ENCODE results near the gene IQCH.
"Not testable (repeated sequence)": the region's sequence is repeated elsewhere in the genome, so short reads cannot be mapped to it uniquely, and the experiment has no call there.

Gene IQCH

DNA sequence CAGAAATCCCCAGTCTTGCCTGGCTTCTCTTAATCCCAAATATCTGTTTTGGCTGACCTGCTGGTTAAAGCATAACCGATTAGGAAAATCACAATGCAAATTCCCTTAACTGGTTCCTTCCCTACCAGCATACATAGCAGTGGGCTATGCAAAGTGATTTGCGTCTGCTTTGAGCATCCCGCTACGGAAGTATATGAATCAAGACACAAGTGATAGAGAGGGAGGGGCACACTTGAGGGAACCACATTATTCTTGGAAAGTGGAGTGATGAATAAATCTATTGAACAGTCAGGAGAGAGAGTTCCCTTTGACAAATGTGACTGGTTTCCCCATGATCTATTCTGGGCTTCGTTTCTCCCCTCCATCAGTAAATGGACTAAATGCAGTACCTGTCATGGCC is 146.8 kb downstream of the IQCH start:
- no peak for DNase-seq

DNA sequence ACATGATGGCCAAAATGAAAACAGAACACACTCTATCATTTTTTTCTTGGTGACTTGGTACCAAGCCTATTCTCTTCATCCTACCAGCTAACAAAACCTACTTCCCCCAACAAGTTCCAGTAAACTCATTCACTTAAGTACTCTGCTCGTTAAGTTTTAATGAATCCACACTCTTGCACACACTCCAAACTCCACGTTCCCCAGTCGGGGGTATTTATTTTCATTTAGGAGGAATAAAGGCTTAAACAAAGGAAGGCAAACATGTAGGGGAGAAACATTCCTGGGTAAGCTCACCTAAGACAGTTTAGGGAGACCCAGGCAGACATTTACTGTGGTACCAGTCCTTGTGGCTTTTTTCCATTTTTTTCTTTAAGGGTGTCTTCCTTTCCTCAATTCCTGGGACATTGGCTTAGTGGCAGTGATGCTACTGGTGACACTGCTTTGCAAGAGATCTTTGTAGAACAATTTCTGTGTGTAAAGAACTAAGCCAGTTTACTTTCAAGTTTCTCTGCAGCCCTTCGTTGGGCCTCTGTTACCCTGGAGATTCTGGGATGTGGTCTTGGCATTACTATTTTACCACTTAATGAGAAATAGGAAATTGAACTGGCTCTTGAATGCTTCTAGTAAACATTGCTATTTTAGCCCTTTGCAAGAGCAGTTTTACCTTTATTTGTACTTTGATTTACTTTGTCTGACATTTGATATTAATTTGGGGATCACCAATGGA is 149.0 kb downstream of the IQCH start:
- no peak for DNase-seq

- no peak for DNase-seq
These were observed 150.9 kb downstream of the IQCH start for GRCh38 chr15:67405208-67406191.

DNA sequence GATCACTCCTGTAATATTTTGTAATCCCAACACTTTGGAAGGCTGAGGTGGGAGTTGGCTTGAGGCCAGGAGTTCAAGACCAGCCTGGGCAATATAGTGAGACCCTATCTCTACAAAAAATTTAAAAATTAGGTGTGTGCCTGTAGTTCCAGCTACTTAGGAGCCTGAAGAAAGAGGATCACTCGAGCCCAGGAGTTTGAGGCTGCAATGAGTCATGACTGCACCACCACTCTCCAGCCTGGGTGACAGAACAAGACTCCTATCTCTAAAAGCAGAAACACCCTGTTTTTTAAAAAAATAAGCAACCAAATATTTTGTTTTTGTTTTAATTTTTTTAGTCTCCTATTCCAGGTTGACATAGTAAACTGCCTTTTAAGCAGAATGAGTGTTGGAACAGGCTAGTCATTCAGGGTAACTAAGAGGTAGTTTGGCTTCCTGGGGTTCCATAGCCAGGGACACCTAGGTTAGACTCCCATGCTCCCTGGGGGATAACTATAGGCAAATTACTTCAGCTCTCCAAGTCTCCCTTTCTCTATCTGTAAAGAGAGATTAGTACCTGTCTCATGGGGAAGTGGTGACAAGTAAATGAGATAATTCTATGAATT is 151.8 kb downstream of the IQCH start:
- no peak for DNase-seq

- no peak for DNase-seq
These were observed 153.2 kb downstream of the IQCH start for GRCh38 chr15:67407786-67408185.

DNA sequence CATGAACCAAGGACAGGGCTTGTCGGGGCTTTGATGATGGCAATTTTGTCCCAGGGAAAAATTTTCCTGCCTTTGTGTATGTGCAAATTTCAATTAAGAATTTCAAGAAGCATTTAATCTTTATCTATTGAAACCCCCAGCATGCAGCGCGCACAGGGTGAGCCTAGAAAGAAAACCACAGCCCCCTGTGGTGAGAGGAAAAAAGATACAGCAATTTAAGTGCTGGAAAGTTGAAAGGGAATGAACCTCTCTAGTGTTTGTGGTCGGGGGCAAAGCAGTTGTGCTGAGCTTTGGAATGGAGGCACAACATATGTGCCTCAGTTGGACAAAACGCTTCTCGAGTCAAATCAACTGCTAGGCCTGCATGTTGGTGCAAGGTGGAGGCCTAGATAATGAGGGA is 154.6 kb downstream of the IQCH start:
- no peak for DNase-seq

DNA sequence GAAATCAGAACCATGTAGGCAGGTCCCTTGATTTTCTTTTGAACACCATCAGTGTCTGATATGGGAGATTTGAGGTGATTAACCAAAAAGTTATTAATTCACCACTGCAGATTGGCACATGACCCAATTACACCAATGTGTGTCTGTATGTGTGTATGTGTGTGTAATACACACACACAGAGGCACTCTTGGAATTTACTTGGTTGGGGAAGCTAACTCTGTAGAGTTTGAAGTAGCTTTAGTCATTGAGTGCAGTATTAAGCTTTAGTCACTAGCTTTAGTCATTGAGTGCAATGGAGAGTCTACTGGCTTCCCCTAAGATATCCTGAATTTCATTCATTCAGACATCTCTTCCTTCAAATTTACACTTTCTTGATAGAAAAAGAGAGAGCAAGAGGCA is 156.9 kb downstream of the IQCH start:
- no peak for DNase-seq

DNA sequence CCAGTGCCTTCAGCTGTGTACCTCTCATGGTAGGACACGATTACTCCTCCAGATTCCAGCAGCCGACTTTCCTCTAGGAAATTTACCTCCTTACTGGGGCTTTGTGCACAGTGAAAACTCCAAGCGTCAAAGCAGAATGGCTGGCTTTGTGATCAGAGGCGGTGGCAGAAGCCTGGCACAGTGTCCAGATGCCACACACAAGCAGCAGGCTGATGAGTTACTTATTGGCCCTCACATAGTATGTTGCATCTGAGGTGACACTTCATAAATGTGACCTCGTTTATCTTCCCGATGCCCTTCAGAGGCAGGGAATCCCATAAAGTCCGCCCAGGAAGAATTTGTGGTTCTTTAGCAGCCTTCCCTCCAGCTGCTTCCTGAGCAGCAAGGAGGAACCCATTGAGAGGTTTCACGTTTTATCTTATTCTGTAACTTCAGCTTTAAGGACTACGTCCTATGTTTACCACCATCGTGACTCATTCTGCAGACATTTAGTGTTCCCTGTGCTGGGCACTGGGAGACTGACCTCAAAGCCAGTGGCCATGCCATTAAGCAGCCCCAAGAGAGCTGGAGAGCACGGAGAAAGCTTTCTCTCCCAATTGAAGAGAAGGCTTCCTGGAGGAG is 159.3 kb downstream of the IQCH start:
- no peak for DNase-seq

- no peak for DNase-seq
These were observed 160.6 kb downstream of the IQCH start for GRCh38 chr15:67415181-67415580.

GRCh38 chr15:67416891-67417290 is 162.3 kb downstream of the IQCH start:
- no peak for DNase-seq

- DNase-seq, result no peak
These were observed 165.1 kb downstream of the IQCH start for GRCh38 chr15:67419705-67420104.

- no peak for DNase-seq
These were observed 165.6 kb downstream of the IQCH start for GRCh38 chr15:67420137-67420536.

- no peak for DNase-seq
These were observed 166.5 kb downstream of the IQCH start for GRCh38 chr15:67421105-67421504.

GRCh38 chr15:67422296-67422695 is 167.7 kb downstream of the IQCH start:
- no peak for DNase-seq

DNA sequence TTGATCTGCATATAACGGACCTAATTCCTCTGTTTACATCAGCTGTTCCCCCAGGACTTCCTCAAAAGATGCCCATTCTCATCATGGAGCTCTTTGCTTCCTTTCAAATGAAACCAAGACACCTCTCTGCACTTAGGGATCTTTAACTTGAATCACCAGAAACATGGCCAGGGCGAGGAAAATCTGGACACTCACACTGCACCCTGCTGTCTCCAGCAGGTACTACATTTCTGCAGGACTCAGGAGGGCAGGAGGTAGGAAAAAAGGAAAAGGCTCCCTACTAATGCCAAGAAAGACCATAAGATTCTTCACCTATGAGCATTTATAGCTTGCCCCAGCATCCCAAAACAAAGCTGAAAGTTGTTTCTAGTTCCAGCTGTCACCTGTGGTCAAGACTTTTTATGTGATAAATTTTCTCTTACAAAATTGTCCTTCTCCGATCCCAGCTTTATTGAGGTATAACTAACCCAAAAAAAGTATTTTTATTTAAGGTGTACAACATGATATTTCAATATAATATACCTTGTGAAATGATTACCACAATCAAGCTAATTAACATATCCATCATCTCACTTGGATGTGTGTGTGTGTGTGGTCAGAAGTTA is 179.0 kb downstream of the IQCH start:
- no peak for DNase-seq

- not testable (repeated sequence) for DNase-seq
These were observed 182.0 kb downstream of the IQCH start for GRCh38 chr15:67436351-67437250.

GRCh38 chr15:67444100-67444499 is 189.5 kb downstream of the IQCH start:
- no peak for DNase-seq

DNA sequence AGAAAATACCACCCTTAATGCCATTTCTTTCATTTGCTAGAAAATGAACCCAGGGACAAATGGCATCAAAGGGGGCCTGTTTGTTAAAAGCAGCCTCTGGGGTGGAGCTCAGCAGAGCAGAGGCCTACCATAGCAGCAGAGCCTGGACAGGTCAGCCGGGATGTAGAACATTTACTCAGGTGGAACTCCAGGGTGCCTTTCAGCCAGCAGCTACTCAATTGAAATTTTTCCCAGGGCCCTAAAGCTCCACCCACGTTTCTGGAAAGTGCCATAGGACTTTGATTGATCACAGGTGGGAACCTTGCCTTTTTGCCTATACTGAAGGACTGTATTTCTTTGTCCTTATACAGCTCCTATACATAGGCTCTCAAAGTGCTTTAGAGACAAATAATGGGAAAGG is 191.9 kb downstream of the IQCH start:
- no peak for DNase-seq

DNA sequence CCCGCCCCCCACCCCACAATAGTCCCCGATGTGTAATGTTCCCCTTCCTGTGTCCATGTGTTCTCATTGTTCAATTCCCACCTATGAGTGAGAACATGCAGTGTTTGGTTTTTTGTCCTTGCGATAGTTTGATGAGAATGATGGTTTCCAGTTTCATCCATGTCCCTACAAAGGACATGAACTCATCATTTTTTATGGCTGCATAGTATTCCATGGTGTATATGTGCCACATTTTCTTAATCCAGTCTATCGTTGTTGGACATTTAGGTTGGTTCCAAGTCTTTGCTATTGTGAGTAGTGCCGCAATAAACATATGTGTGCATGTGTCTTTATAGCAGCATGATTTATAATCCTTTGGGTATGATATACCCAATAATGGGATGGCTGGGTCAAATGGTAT is 193.8 kb downstream of the IQCH start:
- not testable (repeated sequence) for DNase-seq

- not testable (repeated sequence) for DNase-seq
These were observed 199.1 kb downstream of the IQCH start for GRCh38 chr15:67453703-67454102.

DNA sequence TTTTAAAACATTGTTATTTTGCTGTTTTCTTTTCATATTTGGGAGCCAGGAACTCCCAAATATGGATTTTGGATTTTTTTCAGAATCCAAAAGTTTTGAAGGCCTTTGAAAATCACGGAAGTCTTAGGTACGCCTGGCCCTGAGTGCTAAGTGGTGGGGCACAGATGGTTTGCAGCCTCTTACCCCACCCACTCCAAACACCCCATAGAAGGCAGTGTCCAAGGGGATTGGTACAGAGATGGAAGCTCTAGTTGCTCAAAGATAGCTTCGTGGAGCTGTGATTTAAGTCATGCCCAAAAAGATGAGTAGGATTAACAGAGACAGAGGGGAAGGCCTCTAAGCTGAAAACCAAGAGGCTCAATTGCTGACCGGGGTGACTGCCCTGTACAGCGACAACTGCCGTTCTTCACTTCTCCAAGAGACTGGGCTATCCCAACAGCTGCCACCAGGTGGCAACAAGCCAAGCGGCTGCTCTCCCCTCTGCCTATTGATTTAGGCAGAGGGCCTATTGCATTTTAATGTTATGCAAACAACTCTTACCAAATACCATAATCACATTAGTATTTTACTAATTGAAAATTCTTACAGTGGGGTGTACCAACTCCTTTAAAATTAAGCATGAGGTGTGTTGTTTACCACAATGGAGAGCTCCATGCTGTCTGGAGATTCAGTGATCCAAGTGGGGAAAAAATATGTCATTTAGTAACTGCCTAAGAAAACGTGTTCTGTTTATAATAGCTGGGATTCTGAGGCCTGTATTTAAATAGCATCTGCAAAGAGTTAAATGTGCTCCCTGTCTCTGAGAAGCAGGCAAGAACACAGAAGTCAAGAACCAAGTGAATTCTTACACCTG is 202.3 kb downstream of the IQCH start:
- DNase-seq, result peak; percentile 48 to 84 (median 79)

Data from activated naive CD4-positive, alpha-beta T cell (primary cell).